Activated T-cell treated with anti-CD3 and anti-CD28 coated beads for 4 hours (primary cell): ENCODE results near the gene CCDC91.

Source experiments
- DNase-seq: peaks from one replicate; pipeline ENCODE4 v3.0.0-alpha.2; 2020

CCDC91 gene

GRCh38 chr12:28479683-28480082 lies 289.4 kb downstream of the CCDC91 start:
- no peak for DNase-seq

- DNase-seq = no peak
These were observed 293.9 kb downstream of the CCDC91 start for GRCh38 chr12:28484156-28484555.

GRCh38 chr12:28486521-28486920 lies 296.3 kb downstream of the CCDC91 start:
- DNase-seq = no peak

GRCh38 chr12:28489246-28489645 lies 299.0 kb downstream of the CCDC91 start:
- no peak for DNase-seq

- no peak for DNase-seq
These were observed 307.7 kb downstream of the CCDC91 start for GRCh38 chr12:28497889-28498411.

DNA sequence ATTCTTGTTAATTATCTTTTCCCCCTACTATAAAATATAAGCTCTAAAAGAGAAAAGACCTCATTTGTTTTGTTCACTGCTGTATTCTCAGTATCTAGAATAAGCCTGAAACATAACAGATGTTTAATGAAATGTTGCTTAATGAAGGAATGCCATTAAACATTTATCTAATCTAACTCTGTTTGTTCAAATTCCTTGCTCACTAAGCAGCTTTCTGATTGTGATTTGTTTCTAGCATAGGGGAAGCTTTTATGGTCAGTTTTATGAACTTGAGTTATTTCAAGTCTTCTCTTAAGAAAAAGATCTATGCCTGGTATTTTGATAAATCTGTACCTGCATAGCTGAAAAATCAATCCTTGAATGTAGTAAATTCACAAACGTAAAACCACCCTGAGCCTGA lies 308.6 kb downstream of the CCDC91 start:
- DNase-seq = no peak

GRCh38 chr12:28500373-28501024 lies 310.2 kb downstream of the CCDC91 start:
- no peak for DNase-seq

DNA sequence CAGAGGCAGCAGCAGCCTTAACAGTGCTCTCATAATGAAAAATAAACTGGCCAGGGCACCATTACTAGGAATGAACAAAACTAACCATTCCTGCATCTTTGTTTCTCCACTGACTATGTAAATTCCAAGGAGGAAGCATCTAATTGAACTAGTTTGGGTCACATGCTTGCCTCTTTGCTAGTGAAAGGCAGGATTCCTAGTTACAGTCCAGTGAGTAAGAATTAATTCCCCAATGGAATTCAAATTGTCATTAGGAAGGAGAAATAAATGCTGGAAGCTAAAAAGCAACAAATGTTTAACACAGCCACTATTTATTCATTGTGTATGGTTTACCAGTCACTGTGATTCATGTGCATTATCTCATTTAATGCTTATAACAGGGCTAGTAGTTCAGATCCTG lies 316.0 kb downstream of the CCDC91 start:
- DNase-seq = no peak

- DNase-seq = no peak
These were observed 316.8 kb downstream of the CCDC91 start for GRCh38 chr12:28507033-28507432.

DNA sequence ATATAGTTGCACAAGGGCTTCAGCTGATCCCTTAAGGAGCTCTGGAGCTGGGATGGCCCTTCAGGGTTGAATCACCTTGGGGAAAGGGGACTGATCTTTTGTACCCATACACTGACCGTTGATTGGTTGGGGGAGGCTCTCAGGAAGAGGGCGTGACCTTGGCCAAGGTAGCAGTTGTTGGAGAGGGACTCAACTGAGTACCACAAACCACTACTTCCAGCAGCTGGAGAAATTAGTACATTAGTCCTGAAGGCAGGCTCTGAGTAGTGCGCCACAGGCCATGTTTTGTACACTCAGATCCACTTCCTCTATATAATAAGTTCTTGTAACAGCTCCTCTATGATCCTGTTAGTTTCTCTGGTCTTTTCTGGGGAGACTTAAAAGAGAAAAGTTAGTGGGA lies 317.6 kb downstream of the CCDC91 start:
- DNase-seq = no peak

GRCh38 chr12:28512406-28512805 lies 322.1 kb downstream of the CCDC91 start:
- DNase-seq = no peak

DNA sequence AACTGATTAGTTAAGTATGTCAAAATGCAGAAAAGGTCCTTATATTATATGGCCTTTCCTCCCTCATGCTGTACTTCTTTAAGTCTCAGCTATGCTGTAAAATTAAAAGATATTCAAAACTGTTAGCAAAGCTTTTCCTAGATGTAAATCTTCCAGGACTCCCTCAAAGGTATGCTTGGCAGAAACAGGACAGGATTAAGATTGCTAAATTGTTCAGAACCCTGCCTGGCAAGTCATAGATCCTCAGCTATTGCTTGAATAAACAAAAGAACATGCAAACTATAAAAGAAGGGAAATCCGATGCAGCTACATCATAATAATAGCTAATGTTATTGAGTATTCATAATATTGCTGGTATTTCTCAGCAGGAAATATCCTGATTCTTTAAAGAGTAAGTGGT lies 322.6 kb downstream of the CCDC91 start:
- DNase-seq = no peak

- no peak for DNase-seq
These were observed 323.7 kb downstream of the CCDC91 start for GRCh38 chr12:28513983-28514382.

DNA sequence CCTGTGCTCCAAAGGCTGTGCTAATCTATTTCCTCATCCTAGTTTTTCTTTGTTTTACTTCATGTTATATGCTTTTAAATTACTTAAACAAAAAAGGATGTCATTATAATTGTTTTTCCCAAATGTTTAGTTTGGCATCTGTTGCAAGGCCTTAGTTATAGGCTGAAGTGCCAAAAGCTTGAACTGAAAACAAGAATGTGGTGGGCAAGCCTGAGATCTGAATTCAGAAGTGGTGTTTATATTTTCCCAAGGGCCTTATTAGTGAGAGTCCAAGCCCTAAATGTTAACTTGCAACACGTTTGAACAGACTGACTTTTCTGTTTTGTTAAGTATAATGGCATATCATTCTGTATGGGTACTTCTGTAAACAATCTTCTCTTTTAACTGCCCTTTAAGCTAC lies 326.8 kb downstream of the CCDC91 start:
- no peak for DNase-seq

- DNase-seq = no peak
These were observed 337.5 kb downstream of the CCDC91 start for GRCh38 chr12:28527631-28528249.

DNA sequence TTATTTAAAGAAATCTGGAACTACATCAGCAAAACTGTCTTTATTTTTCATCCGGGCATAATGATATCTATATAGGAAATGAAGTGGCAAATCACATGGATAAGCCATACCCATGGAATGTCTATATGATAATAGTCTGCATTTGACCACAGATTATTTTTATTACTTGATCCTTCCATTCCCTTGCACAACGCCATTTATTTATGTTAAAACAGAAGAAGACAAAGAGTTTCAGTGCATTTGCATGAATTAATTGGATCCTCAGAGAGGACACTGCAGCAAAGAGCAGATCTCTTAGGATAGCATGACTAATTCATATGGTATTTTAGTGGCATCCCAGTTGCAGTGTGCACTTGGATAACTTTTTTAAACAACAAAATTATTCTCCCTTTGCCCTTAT lies 345.0 kb downstream of the CCDC91 start:
- DNase-seq = no peak

DNA sequence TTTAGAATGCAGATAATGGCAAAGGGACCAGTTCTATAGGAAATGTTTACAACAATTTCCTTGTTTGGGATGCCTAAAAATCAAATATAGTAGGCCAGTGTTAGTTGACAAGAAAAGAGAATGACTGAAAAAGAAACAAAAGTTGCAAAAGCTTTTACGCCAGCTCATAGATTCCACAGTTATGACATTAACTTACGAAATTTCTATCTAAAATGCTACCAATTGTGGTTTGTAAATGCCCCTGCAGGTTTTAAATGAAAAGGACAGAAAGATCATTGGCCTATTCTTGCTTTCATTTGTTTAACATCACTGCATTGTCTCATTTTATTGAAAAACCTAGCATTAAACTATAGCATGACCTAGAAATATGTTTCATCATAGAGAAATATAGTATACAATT lies 345.8 kb downstream of the CCDC91 start:
- no peak for DNase-seq

DNA sequence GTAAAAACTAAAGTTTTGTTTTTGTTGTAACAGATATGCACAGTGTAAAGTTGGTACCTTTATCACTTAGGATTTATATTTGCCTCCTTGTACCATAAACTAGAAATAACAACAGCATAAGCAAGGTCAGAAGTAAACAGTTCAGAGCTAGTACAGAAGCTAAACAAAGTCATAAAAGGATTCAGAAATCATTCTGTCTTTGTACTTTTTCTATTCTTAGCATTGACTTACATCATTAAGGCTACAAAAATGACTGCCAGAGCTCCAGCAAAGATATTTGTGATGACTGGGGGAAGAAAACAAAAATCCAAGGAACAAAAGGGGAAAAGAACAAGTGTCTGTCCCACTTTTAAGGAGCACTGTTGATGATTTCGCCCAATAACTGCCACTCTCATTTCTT lies 347.2 kb downstream of the CCDC91 start:
- DNase-seq = no peak

DNA sequence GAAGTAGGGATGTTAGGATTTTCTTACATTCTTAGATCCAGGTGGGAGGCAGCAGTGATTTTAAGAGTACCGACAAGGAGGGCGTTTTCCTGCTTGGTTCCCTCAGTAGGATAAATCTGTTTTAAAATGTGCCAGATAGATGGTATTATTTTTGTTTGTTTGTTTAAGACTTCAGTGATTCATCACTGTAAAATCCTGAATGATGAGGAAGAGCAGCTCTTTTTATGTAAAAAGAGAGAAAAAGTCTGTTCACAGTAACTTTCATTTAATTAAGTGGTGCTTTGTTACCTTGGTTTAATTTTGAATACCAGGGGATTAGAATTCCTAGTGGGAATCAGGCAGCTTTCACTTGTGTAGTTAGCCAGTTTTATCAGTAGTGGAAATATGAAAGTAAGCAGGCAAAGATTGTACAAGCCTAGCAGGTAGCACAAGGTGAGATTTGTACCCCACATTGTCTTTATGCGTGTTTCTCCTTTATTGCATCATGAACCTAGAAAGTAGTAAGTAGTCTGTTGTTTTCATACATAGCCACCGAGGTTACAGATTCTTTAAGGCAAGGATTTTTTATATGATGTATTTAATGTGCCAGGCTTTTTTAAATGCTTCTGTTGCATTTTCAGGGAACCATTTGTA lies 349.6 kb downstream of the CCDC91 start:
- DNase-seq = no peak

GRCh38 chr12:28540324-28540714 lies 350.1 kb downstream of the CCDC91 start:
- no peak for DNase-seq

- DNase-seq = no peak
These were observed 353.0 kb downstream of the CCDC91 start for GRCh38 chr12:28543021-28543890.

GRCh38 chr12:28550757-28551704 lies 360.8 kb downstream of the CCDC91 start:
- DNase-seq = no peak
